Measurements from ENCODE around the gene FAM222A. TPM values are rescaled to one million over a fixed set of nuclear protein-coding genes. Genes with fewer than 3 reads are reported as not detected.

Gene FAM222A
- total and polyA plus RNA-seq, 2 of the 4 experiments (the other 2 are of a cell fraction) = under 0.01 to 0.32 TPM

GRCh38 chr12:109738878-109739665 is 25.4 kb downstream of the FAM222A start:
- WGBS, 2 experiments (ENCODE audit: extremely low coverage in 2 of 2, insufficient read length in 1 of 2) = 90% methylated on average over 3 of the region's 6 CpGs; no CpG with 5 or more reads in 1 of the 2 experiments
- TF ChIP-seq, protein P1, sequence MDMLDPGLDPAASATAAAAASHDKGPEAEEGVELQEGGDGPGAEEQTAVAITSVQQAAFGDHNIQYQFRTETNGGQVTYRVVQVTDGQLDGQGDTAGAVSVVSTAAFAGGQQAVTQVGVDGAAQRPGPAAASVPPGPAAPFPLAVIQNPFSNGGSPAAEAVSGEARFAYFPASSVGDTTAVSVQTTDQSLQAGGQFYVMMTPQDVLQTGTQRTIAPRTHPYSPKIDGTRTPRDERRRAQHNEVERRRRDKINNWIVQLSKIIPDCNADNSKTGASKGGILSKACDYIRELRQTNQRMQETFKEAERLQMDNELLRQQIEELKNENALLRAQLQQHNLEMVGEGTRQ (IDR thresholded peaks at IDR 0.05; ENCODE audit: low read depth, low read length) = no peak
- TF ChIP-seq MXI1 (IDR thresholded peaks at IDR 0.05; ENCODE audit: borderline replicate concordance, low read depth, low read length) (no peak), MAZ (IDR thresholded peaks at IDR 0.05; ENCODE audit: borderline replicate concordance, low read depth, low read length) (no peak), CEBPB (IDR thresholded peaks at IDR 0.05; ENCODE audit: low read depth, low read length) (no peak), POLR2A (IDR thresholded peaks at IDR 0.05; ENCODE audit: low read depth, low read length) (no peak), RFX5 (IDR thresholded peaks at IDR 0.05; ENCODE audit: low read depth, low read length) (no peak), FOS (IDR thresholded peaks at IDR 0.05; ENCODE audit: low read depth, low read length) (no peak), RAD21 (IDR thresholded peaks at IDR 0.05; ENCODE audit: low read length) (no peak), NFE2L2 (IDR thresholded peaks at IDR 0.05; ENCODE audit: low read depth, low read length) (no peak), CHD1 (IDR thresholded peaks at IDR 0.05; ENCODE audit: low read depth, low read length) (no peak), SMC3 (IDR thresholded peaks at IDR 0.05; ENCODE audit: low read depth, low read length) (no peak), BHLHE40 (IDR thresholded peaks at IDR 0.05; ENCODE audit: low read depth, low read length) (no peak), RCOR1 (IDR thresholded peaks at IDR 0.05; ENCODE audit: insufficient replicate concordance, low read length) (no peak)
- TF ChIP-seq, protein P2, sequence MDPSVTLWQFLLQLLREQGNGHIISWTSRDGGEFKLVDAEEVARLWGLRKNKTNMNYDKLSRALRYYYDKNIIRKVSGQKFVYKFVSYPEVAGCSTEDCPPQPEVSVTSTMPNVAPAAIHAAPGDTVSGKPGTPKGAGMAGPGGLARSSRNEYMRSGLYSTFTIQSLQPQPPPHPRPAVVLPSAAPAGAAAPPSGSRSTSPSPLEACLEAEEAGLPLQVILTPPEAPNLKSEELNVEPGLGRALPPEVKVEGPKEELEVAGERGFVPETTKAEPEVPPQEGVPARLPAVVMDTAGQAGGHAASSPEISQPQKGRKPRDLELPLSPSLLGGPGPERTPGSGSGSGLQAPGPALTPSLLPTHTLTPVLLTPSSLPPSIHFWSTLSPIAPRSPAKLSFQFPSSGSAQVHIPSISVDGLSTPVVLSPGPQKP (IDR thresholded peaks at IDR 0.05; ENCODE audit: borderline replicate concordance, low read depth, low read length) = no peak
- TF ChIP-seq, protein P3, sequence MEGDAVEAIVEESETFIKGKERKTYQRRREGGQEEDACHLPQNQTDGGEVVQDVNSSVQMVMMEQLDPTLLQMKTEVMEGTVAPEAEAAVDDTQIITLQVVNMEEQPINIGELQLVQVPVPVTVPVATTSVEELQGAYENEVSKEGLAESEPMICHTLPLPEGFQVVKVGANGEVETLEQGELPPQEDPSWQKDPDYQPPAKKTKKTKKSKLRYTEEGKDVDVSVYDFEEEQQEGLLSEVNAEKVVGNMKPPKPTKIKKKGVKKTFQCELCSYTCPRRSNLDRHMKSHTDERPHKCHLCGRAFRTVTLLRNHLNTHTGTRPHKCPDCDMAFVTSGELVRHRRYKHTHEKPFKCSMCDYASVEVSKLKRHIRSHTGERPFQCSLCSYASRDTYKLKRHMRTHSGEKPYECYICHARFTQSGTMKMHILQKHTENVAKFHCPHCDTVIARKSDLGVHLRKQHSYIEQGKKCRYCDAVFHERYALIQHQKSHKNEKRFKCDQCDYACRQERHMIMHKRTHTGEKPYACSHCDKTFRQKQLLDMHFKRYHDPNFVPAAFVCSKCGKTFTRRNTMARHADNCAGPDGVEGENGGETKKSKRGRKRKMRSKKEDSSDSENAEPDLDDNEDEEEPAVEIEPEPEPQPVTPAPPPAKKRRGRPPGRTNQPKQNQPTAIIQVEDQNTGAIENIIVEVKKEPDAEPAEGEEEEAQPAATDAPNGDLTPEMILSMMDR (conservative IDR thresholded peaks at IDR 0.05; ENCODE audit: low read depth, low read length) = no peak

More at GRCh38 chr12:109738878-109739665, 25.4 kb downstream of the FAM222A start:
- Histone ChIP-seq H3K27ac (ENCODE audit: insufficient read depth, low read length) (no peak overlapping the region), H3K14ac (replicated peaks; ENCODE audit: low read depth, low read length) (no peak overlapping the region), H3K4me3 (ENCODE audit: insufficient read depth, low read depth, low read length) (no peak overlapping the region), H3K36me3 (ENCODE audit: control insufficient read depth, insufficient read depth, low read length) (no peaks in the 10 kb centered on the region), H3K4me1 (ENCODE audit: control insufficient read depth, insufficient read depth, low read length) (peaks cover 2% of the 10 kb centered on the region; the same call in 1 of the 2 replicates), H4K8ac (ENCODE audit: low read depth in 2 of 2, low read length in 2 of 2) (no peak overlapping the region), H2BK20ac (ENCODE audit: low read depth, low read length) (no peak overlapping the region), H3K9ac (ENCODE audit: low read depth, low read length) (no peak overlapping the region), H3K4me2 (ENCODE audit: low read depth, low read length) (no peak overlapping the region), H2AK5ac (ENCODE audit: low read depth, low read length) (no peak overlapping the region), H4K20me1 (ENCODE audit: insufficient read depth, low read length) (no peaks in the 10 kb centered on the region), H3K4ac (ENCODE audit: low read depth, low read length) (no peak overlapping the region), H3K9me3 (ENCODE audit: control insufficient read depth, insufficient read depth, low read length) (no peaks in the 10 kb centered on the region), H2AK9ac (replicated peaks; ENCODE audit: low read depth, low read length, poor library complexity) (no peak overlapping the region), H3K27me3 (ENCODE audit: control insufficient read depth, insufficient read depth, low read length) (peaks cover 22% of the 10 kb centered on the region), H3K56ac (ENCODE audit: extremely low read depth, insufficient read depth, low read length) (no peak overlapping the region), H2BK120ac (ENCODE audit: low read depth, low read length) (no peak overlapping the region), H2BK5ac (ENCODE audit: low read depth, low read length, poor library complexity, severe bottlenecking) (no peak overlapping the region), H3K9me1 (ENCODE audit: insufficient read depth, low read length) (peaks cover 7% of the 10 kb centered on the region; the same call in 1 of the 2 replicates), H2BK15ac (ENCODE audit: low read depth, low read length) (no peak overlapping the region), H2AFZ (replicated peaks; ENCODE audit: low read length, poor library complexity) (peak overlapping the region; percentile 33), H3K18ac (ENCODE audit: low read depth, low read length) (no peak overlapping the region), H4K91ac (ENCODE audit: insufficient read depth, low read depth, low read length) (no peak overlapping the region), H3K79me1 (ENCODE audit: low read depth in 1 of 2, low read length in 2 of 2) (no peaks in the 10 kb centered on the region), H4K5ac (ENCODE audit: low read depth, low read length) (no peak overlapping the region), H3K23ac (ENCODE audit: low read depth, low read length) (no peak overlapping the region)
- ATAC-seq (ENCODE audit: low read depth) (no peak; the same call in 1 of the 2 replicates), DNase-seq (peak; percentile 1)
- no TSS peak for BruUV-seq (replicated peaks)
- in situ Hi-C loops (cut with MboI; ENCODE audit: low sequenced_read_pairs) = no loop called here
- CTCF ChIA-PET = no interaction called here
- POLR2A ChIA-PET (ENCODE audit: unreplicated experiment) = no interaction called here
- dilution Hi-C loops (cut with HindIII; ENCODE audit: low sequenced_read_pairs, unreplicated experiment) = no loop called here
- intact Hi-C loops (cut with micrococcal nuclease) = no loop called here
